DMS 273 treated with DMSO at 0.1 percent for 48 hours (cell line): ENCODE measurements around the gene ZBTB39.
"Not testable (repeated sequence)": the region's sequence is repeated elsewhere in the genome, so short reads cannot be mapped to it uniquely, and the experiment has no call there.

Experiments
- DNase-seq: peaks from one replicate; lab custom pipeline; 2025; lab: John Stamatoyannopoulos, UW

Gene ZBTB39

DNA sequence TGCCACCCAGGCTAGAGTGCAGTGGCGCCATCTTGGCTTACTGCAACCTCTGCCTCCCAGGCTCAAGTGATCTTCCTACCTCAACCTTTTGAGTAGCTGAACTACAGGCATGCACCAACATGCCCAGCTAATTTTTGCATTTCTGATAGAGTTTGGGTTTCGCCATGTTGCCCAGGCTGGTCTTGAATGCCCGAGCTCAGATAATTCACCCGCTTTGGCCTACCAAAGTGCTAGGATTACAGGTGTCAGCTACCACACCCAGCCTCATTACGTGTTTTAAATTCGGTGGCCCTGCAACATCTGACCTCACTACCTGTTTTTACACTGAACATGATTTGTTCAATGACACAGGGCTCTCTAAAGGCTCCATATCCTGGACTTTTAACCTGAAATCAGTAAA is 26.1 kb downstream of the ZBTB39 start:
- no peak for DNase-seq

DNA sequence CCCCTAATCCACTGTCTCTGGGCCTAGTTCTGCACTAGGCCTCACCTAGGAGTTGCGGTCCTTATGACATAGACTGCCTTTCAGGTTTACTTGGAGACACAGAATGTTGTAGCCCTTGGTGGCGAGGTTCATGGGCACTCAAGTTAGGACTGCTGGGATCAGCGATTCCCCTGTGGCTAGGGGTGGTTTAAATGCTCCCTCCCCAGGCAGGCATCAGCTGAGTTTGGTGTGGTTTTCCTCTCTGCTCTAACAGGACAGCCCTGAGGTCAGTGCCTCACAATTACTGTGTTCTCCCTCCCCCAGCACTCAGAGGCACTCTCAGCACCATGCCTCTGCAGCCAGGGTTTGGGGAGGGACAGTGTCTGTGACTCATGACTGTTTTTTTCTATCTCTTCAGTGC is 26.7 kb downstream of the ZBTB39 start:
- DNase-seq: no peak

DNA sequence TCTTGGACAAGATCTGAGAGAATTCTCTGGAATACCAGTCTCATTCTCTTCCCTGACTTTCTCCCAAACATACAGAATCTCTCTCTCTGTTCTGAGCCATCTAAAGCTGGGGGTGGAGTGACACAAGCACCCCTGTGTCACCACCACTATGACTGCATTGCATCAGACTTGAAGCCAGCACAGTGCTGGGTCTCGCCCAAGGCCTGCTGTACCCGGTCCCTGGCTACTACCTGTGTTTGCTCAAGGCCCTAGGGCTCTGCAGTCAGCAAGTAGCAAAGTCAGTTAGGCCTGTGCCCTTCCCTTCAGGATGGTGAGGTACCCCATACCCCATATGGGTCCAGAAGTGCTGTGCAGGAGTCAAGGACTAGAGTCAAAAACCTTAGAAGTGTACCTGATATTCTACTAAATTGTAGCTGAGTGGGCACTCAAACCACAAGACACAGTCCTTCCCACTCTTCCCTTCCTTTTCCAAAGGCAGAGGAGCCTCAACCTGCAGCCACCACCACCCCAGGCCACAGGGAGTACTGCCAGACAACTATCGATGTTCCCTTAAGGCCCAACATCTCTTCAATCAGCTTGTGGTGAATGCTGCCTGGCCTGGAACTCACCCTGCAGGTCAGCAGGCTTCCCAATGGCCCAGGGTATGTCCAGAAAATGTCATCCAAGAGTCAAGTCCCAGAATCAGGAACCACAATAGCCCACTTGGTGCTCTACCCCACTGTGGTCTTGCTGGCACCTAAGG is 27.8 kb downstream of the ZBTB39 start:
- DNase-seq: no peak

DNA sequence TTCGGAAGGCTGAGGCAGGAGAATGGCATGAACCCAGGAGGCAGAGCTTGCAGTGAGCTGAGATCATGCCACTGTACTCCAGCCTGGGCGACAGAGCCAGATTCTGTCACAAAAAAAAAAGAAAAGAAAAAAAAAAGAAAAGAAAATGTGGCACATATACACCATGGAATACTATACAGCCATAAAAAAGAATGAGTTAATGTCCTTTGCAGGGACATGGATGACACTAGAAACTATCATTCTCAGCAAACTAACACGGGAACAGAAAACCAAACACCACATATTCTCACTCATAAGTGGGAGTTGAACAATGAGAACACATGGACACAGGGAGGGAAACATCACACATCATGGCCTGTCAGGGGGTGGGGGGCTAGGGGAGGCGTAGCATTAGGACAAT is 29.0 kb downstream of the ZBTB39 start:
- DNase-seq: not testable (repeated sequence)

DNA sequence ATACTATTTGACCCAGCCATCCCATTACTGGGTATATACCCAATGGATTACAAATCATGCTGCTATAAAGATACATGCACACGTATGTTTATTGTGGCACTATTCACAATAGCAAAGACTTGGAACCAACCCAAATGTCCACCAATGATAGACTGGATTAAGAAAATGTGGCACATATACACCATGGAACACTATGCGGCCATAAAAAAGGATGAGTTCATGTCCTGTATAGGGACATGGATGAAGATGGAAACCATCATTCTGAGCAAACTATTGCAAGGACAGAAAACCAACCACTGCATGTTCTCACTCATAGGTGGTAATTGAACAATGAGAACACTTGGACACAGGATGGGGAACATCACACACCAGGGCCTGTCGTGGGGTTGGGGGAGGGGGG is 32.1 kb downstream of the ZBTB39 start:
- DNase-seq: not testable (repeated sequence)

DNA sequence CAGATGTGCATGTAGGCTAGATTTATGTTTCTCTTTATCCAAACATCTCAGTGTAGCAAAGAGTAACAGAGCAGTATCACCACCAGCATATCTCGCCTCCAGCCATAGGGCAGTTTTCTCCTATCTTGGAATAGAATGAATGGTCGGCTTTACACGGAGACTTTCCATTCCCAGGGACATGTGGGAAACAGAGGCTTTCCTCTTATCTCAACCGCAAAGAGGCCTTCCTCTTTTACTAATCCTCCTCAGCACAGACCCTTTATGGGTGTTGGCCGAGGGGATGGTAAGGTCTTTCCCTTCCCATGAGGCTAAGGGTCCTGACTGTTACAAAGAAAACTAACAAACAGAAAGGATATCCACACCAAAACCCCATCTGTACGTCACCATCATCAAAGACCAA is 37.4 kb downstream of the ZBTB39 start:
- DNase-seq: not testable (repeated sequence)

DNA sequence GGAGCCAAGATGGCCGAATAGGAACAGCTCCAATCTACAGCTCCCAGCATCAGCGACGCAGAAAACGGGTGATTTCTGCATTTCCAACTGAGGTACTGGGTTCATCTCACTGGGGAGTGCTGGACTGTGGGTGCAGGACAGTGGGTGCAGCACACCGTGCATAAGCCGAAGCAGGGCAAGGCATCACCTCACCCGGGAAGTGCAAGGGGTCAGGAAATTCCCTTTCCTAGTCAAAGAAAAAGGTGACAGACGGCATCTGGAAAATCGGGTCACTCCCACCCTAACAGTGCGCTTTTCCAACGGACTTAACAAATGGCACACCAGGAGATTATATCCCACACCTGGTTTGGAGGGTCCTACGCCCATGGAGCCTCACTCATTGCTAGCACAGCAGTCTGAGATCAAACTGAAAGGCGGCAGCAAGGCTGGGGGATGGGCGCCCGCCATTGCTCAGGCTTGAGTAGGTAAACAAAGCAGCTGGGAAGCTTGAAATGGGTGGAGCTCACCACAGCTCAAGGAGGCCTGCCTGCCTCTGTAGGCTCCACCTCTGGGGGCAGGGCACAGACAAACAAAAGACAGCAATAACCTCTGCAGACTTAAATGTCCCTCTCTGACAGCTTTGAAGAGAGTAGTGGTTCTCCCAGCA is 40.2 kb downstream of the ZBTB39 start:
- DNase-seq: not testable (repeated sequence)

DNA sequence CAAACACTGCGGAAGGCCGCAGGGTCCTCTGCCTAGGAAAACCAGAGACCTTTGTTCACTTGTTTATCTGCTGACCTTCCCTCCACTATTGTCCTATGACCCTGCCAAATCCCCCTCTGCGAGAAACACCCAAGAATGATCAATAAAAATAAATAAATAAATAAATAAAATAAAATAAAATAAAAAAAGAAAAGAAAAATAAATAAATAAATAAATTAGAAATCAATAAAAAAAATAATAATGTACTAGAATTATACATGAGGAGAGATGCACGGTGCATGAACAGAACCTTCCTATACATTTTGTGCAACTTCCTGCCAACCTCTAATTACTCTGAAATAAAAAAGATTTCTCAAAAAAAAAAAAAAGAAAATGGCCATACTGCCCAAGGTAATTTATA is 41.2 kb downstream of the ZBTB39 start:
- not testable (repeated sequence) for DNase-seq

DNA sequence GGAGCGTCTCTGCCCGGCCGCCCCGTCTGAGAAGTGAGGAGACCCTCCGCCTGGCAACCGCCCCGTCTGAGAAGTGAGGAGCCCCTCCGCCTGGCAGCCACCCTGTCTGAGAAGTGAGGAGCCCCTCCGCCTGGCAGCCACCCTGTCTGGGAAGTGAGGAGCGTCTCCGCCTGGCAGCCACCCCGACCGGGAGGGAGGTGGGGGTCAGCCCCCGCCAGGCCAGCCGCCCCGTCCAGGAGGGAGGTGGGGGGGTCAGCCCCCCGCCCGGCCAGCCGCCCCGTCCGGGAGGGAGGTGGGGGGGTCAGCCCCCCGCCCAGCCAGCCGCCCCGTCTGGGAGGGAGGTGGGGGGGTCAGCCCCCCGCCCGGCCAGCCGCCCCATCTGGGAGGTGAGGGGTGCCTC is 42.8 kb downstream of the ZBTB39 start:
- not testable (repeated sequence) for DNase-seq

DNA sequence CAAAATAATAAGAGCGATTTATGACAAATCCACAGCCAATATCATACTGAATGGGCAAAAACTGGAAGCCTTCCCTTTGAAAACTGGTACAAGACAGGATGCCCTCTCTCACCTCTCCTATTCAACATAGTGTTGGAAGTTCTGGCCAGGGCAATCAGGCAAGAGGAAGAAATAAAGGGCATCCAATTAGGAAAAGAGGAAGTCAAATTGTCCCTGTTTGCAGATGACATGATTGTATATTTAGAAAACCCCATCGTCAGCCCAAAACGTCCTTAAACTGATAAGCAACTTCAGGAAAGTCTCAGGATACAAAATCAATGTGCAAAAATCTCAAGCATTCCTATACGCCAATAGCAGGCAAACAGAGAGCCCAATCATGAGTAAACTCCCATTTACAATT is 44.1 kb downstream of the ZBTB39 start:
- not testable (repeated sequence) for DNase-seq

DNA sequence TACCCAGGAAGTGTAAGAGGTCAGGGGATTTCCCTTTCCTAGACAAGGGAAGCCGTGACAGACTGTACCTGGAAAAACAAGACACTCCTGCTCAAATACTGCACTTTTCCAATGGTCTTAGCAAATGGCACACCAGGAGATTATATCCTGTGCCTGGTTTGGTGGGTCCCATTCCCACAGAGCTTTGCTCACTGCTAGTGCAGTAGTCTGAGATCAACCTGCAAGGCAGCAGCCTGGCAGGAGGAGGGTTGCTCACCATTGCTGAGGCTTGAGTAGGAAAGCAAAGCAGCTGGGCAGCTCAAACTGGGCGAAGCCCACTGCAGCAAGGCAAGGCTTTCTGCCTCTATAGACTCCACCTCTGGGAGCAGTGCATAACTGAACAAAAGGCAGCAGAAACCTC is 47.9 kb downstream of the ZBTB39 start:
- DNase-seq: no peak

DNA sequence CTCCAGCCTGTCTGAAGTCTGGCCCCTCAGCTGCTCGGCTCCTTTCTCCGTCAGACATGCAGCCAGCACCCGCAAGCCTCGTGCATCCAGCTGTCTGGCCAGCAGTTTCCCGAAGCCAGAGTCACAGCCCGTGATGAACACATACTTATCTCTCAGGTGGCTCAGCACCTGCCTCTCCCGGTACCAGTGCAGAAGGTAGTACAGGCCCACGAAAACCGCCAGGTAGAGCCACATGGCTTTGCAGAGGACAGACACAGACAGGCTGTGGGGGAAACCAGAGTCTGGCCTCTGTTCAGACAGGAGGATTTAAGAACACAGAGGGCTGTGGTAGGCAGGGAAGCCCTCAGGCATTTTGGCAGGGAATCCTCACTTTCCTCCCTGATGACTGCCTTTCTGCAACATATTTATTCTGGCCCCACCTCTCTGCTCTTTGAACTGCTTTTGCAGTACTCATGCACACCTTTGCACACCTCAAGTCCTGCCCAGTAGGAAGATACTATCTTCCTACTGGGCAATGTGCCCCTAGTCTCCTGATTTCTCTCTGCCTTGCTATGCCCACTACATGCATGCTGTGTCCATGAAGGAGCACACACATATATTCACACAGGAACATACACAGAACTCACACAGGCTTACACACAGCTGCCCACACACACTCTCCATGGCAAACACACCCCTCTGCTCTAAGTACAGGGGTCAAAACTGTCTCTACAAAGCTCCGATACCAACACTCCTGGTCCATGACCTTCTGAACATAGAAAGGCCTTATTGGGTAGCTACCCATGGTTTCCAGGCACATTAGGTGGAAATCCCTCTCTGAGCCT is 48.9 kb downstream of the ZBTB39 start, which contains the start of gene RDH16:
RDH16 (minus strand) TSS at position 380 of the 824 bp plus-strand sequence; CDS start at position 234, 146 bp downstream.
- DNase-seq: no peak

DNA sequence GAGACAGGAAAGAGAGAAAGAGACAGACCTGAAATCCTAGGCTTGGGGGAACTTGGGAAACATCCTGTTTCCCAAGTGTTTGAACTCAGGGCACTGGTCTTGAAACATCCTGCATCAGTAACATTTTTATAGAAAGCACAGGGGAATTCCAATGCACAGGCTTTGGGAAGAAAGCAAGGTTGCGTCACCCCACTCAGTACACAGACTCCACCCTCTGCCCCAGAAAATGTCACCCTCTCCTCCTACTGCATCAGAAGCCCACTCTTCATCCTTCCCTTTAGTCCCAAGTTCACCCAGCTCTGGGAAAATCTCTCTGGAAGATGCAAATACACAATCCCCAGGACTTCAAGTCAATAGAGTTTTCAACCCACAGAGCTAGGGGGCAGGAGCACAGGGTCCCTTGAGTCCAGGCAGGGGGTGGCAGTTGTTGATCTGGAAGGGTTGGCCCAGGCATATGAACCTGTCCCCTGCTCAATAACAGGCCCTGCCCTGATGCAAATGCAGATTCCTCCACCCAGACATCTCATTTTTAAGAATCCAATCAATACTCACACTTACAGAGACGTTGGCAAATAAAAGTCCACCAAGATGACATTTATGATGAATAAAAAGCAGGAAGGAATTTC is 50.6 kb downstream of the ZBTB39 start:
- DNase-seq: no peak

DNA sequence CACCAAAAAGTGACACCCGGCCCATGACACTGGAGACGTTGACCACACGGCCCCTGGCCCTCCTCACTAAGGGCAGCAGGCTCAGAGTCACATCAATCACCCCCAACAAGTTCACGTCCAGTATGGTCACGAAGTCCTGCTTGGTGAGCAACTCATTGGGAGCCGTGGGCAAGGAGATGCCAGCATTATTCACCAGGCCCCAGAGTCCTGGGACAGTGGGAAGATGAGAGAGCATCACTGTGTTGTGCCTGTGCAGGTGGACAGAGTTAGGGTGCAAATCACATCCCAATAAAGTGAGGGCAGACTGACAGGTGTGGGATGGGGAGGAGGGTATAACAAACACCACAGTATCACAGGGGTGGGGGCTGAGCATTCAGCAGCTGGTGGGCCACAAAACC is 51.4 kb downstream of the ZBTB39 start:
- no peak for DNase-seq

DNA sequence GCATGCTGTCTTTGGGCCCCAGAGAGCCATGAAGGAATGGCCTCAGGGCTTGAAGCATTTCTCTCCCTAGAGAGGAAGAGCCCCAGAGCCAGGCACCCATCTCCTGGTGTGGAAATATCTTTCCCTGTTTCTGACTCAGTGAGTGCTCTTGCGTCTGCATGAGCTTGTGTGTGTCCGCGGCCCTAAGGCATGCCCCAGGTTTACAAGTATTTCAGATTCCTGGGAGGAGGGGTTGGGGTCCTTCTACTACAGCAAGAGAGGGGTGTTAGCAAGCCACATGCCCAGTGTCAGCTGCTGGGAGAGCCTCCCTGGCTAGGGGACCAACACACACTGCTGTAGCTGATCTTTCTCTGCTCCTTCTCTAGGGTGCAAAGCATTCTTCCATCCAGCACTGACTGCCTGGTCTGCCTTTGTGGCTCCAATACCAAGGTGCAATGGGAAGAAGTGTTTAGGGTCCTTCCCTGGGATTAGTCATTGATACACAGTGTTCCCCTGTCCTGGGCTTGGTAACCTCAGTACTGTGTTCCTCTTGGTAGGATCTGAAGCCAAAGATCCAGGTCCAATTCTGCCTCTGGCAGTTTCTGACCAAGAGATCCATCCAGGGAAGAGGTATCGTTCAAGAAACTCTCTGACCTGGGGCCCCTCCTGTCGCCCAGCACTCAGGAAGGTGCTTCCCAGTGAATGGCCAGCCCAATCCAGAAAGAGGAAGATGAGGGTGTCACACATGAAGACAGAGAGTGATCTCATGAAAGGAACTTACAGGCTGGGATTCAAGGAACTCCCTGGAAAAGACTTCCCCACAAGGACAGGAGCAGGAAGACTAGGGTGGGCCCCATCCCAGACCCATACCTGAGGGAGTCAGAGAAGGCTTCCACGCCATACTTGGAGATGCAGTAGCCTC is 52.0 kb downstream of the ZBTB39 start:
- no peak for DNase-seq

DNA sequence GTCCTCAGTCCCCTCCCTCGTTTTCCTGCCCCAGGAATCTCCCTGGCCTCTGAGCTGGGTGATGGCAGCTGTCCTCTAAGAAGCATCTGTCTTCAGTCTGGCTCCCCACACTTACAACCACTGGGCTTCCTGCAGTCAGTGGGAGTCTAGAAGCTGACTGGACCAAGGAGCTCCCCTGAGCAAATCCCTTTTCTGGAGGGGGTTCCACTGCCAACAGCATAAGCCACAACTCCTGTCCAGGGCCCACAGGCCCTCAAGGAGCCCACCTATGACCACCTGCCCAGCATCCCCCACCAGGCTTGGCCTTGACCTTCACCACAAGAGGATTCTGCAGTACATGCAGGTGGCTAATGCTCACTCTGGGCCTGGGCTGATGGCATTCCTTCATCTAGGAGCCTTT is 53.0 kb downstream of the ZBTB39 start:
- no peak for DNase-seq

DNA sequence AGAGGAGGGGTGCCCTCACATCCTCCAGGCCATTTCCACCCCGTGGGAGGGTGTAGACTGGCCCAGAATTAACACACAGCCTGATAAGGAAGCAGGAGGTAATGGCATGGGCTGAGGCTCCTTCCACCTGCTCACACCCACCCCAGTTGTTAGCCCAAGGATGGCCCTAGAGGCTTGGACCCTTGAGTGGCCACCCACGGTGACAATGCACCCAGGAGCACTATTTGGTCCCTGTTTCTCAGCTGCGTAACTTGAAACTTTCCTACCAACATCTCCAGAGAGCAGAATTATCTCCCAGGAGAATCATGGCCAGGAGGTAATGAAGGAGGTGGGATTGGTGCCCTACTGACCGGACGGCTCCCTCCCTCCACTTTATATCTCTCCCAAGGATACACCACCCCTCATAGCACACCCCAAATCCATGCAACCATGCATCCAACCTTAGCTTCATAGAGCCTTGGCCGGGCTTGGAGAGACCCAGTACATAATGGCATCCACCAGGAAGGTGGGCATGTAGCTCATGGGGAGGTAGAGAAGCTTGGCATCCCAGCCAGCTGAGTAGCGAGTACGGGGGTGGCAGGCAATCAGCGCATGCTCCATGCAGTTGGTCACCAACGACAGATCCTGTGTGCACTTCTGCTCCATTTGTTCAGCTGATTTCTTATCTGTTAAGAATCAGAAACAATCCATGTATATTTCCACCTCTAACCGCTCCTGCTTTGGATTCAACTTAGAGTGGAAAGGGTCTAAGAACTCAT is 54.6 kb downstream of the ZBTB39 start:
- DNase-seq: no peak

DNA sequence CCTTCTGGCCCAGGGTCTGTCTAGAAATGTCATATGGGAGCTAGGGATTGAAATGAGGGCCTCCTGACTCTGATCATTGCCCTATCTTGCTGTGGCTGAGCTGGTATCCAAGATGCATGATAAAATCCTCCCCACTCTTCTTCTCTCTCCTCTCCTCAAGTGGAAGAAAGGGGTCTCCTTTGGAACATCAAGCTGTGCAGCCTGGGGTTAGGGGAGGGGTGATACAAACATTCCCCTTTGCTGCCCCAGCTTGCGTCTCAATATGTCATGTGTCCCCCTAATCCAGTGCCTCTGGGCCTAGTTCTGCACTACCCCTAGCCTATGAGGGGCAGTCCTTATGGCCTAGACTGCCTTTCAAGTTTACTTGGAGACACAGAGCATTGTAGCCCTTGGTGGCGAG is 57.5 kb downstream of the ZBTB39 start:
- DNase-seq: no peak
